A204.1 (cell line): ENCODE results near the gene SLC16A11.
A peak's percentile ranks its signal among the peaks of the same experiment; 100 is the strongest.
"Not testable (repeated sequence)": the region's sequence is repeated elsewhere in the genome, so short reads cannot be mapped to it uniquely, and the experiment has no call there.

ENCODE experiments used
- FAIRE-seq: peaks from 2 replicates; lab custom pipeline; 2012; peaks lifted over from hg19 to GRCh38; lab: Jason Lieb, UNC

SLC16A11 gene

GRCh38 chr17:7004398-7005253, 39.3 kb downstream of the SLC16A11 start:
- peak; percentile 94 for FAIRE-seq

GRCh38 chr17:7003745-7004144, 40.1 kb downstream of the SLC16A11 start:
- no peak for FAIRE-seq

- FAIRE-seq, result no peak
Measured at GRCh38 chr17:7002288-7003047, 41.4 kb downstream of the SLC16A11 start.

GRCh38 chr17:7001318-7001961, 42.5 kb downstream of the SLC16A11 start:
- FAIRE-seq, result no peak

- FAIRE-seq, result no peak
Measured at GRCh38 chr17:6998855-6999508, 44.9 kb downstream of the SLC16A11 start.

- no peak for FAIRE-seq
Measured at GRCh38 chr17:6997171-6997570, 46.7 kb downstream of the SLC16A11 start.

- FAIRE-seq, result no peak
Measured at GRCh38 chr17:6996256-6997011, 47.5 kb downstream of the SLC16A11 start.

- FAIRE-seq, result no peak
Measured at GRCh38 chr17:6995500-6996255, 48.2 kb downstream of the SLC16A11 start, which contains the start of gene ALOX12. Gene ALOX12 (plus strand): TSS chr17:6996049. CDS start chr17:6996118, 69 bp downstream.

- FAIRE-seq, result no peak
Measured at GRCh38 chr17:6994666-6995256, 49.1 kb downstream of the SLC16A11 start.

GRCh38 chr17:6994118-6994598, 49.7 kb downstream of the SLC16A11 start:
- FAIRE-seq, result no peak

GRCh38 chr17:6993613-6994056, 50.3 kb downstream of the SLC16A11 start:
- not testable (repeated sequence) for FAIRE-seq
